ENCODE data around the gene DACT2.

- no peak for TF ChIP-seq EP300 (IDR thresholded peaks at IDR 0.05)
- TF ChIP-seq, protein P1, sequence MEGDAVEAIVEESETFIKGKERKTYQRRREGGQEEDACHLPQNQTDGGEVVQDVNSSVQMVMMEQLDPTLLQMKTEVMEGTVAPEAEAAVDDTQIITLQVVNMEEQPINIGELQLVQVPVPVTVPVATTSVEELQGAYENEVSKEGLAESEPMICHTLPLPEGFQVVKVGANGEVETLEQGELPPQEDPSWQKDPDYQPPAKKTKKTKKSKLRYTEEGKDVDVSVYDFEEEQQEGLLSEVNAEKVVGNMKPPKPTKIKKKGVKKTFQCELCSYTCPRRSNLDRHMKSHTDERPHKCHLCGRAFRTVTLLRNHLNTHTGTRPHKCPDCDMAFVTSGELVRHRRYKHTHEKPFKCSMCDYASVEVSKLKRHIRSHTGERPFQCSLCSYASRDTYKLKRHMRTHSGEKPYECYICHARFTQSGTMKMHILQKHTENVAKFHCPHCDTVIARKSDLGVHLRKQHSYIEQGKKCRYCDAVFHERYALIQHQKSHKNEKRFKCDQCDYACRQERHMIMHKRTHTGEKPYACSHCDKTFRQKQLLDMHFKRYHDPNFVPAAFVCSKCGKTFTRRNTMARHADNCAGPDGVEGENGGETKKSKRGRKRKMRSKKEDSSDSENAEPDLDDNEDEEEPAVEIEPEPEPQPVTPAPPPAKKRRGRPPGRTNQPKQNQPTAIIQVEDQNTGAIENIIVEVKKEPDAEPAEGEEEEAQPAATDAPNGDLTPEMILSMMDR (IDR thresholded peaks at IDR 0.05), result no peak
- TF ChIP-seq POLR2A (IDR thresholded peaks at IDR 0.05), result no peak
- no peak for TF ChIP-seq POLR2AphosphoS5 (IDR thresholded peaks at IDR 0.05)
These were observed 46.0 kb upstream of the DACT2 start for GRCh38 chr6:168365422-168366165.

All from suprapubic skin (tissue), 4 donors.